ENCODE results near the gene DPP6.

DPP6 gene

DNA sequence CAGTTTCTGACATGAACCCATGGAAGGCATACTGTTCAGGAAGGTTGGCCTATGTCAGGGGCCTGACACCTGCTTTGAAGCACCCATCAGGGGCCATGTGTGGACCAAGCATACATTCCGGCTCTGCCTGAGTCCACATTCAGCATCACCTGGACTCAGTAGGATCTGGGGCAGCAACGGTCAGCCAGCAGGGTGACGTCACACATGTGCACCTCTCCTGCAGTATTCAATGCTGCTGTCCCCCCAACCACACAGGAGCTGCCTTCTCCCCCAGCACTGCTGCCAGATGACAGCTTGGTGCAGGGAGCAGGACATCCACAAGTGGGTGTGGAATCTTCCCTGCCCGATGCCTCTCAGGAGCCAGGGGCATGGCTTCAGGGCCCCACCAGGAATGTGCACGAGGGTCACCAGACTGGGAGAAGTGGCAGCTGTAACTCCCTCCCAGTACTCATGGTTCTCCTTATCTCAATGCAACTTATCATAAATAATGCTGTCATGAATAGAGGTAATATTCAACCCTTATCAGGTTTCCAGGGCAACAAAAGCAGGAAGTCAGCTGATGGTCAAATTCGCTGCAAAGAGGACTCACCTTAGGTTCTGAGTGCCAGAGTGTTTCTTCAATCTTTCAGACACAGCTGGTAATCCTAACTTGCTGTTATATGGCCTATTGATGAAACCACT lies 657.8 kb downstream of the DPP6 start:
- Histone ChIP-seq H3K4me3 (no peak overlapping the region), H3K27ac (no peak overlapping the region)

GRCh38 chr7:154720016-154720415 lies 667.8 kb downstream of the DPP6 start:
- no peak overlapping the region for H3K27ac ChIP-seq
- H3K4me3 ChIP-seq: no peak overlapping the region

- no peak overlapping the region for H3K4me3 ChIP-seq
- H3K27ac ChIP-seq: no peak overlapping the region
These were observed 668.9 kb downstream of the DPP6 start for GRCh38 chr7:154721086-154721485.

DNA sequence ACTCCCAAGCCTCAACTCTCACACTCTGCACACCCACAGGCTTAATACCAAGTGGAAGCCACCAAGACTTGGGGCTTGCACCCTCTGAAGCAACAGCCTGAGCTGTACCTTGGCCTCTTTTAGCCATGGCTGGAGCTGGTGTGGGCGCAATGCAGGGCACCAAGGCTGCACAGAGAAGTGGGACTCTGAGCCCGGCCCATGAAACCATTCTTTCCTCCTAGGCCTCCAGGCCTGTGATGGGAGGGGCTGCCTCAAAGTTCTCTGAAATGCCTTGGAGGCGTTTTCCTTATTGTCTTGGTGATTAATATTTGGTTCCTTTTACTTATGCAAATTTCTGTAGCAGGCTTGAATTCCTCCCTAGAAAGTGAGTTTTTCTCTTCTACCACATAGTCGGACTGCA lies 674.2 kb downstream of the DPP6 start:
- H3K4me3 ChIP-seq: no peak overlapping the region
- H3K27ac ChIP-seq: no peak overlapping the region

DNA sequence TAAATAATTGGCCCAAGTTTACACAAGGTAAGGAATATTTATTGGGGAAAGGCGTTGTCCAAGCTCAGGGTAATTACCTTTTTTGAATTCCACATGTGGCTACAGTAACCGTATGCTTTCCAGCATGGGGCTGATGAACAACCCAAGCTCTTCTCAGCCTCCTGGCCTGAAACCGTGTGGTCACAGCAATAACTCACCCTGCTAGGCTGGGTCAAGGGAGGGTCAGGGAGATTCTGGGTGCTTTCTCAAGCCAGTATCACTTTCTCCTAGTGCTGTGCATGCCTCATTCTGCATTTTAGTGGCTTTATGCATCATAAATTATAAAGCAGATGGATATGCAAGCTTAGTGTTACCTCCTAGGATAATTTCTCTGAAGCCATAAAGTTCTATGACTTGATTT lies 676.9 kb downstream of the DPP6 start:
- H3K27ac ChIP-seq: no peak overlapping the region
- no peak overlapping the region for H3K4me3 ChIP-seq

DNA sequence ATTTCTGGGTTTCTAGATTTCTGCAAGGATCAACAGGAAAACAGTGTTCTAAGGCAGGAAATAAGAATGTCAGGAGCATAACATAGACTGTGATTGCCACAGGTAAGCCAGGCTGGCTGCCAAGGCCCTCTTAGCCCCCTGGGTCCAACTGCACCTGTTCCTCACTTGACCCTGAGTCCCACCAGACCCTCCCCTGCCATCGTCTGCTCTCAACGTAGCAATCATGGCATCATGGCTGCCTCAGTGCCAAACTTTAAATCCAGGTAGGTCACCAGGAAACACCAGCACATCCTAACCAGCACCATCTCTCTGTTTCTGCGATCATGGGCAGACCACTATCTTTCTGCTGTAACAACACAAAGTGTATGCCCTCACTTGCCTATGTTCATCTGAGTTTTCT lies 683.6 kb downstream of the DPP6 start:
- H3K4me3 ChIP-seq: no peak overlapping the region
- no peak overlapping the region for H3K27ac ChIP-seq

- no peak overlapping the region for H3K27ac ChIP-seq
- no peak overlapping the region for H3K4me3 ChIP-seq
These were observed 684.2 kb downstream of the DPP6 start for GRCh38 chr7:154736389-154736788.

DNA sequence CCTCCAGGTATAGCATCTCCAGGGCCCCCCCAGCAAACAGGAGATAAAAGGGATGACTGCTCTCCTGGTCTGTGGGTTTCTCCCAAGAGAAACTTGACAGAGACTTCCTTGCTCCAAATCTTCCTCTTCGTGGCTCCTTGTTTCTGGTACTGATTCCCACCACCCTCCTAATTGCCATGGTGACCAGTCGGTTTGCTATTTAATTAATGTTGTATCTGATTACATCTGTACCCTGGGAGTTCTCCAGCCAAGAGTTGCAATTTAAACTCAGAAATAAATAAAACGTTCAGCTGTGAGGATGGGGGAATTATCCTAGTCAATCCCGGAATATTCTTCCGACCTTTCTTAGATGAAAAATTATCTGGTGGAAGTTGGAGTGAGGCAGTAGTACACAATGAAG lies 686.0 kb downstream of the DPP6 start:
- H3K27ac ChIP-seq: no peak overlapping the region
- no peak overlapping the region for H3K4me3 ChIP-seq

DNA sequence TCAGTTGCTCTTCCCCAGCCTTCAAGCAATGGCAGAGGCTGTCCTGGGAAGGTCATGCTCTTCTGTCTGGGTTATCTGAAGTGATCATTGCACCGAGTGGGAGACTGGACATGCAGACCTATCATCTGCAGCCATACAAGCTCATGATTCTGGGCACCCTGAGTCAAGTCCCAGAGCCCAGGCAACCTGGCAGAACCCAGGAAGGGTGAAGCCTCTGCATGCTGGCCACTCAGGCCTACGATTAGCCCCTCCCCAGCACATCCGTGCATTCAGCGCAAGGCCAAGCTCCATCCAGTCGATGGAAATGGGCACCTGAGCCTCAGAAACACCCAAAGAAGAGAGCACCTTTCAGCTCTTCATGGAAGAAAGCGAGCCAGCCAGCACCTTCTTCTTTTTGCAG lies 688.9 kb downstream of the DPP6 start:
- Histone ChIP-seq H3K27ac (no peak overlapping the region), H3K4me3 (no peak overlapping the region)

GRCh38 chr7:154743206-154743605 lies 691.0 kb downstream of the DPP6 start:
- H3K4me3 ChIP-seq: no peak overlapping the region
- no peak overlapping the region for H3K27ac ChIP-seq

DNA sequence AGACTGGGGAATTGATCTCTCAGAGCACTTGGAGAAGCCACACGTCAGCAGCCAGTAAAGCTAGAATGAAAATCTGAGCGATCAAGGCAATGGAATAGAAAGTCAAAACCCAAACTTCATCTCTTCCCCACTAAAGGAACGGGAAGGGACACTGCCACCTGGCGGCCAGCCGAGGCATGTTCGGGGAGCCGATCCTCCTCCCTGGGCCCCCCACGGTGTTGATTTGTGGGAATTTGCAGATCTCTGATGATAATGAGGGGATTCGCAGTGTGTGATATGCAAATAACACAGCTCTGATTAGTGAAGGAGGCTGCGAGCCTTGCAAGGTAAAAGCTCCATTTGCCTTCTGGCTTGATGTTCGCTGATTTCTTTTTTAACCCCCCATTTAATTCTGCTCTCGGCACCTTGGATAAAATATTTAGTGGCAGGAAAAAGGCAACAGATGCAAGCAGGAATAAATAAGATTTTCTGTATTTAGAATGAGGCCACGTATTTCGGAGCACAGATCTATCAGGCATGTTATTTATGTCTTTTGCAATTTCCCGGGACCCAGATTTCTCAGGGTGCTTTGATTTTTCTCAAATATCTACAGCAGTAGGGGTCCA lies 692.2 kb downstream of the DPP6 start:
- no peak overlapping the region for H3K4me3 ChIP-seq
- H3K27ac ChIP-seq: no peak overlapping the region

- H3K27ac ChIP-seq: no peak overlapping the region
- H3K4me3 ChIP-seq: no peak overlapping the region
These were observed 692.7 kb downstream of the DPP6 start for GRCh38 chr7:154744861-154745258.

GRCh38 chr7:154746571-154747360 lies 694.6 kb downstream of the DPP6 start:
- no peak overlapping the region for H3K4me3 ChIP-seq
- peak overlapping the region in 1 of 21 experiments; percentile 46 for H3K27ac ChIP-seq

DNA sequence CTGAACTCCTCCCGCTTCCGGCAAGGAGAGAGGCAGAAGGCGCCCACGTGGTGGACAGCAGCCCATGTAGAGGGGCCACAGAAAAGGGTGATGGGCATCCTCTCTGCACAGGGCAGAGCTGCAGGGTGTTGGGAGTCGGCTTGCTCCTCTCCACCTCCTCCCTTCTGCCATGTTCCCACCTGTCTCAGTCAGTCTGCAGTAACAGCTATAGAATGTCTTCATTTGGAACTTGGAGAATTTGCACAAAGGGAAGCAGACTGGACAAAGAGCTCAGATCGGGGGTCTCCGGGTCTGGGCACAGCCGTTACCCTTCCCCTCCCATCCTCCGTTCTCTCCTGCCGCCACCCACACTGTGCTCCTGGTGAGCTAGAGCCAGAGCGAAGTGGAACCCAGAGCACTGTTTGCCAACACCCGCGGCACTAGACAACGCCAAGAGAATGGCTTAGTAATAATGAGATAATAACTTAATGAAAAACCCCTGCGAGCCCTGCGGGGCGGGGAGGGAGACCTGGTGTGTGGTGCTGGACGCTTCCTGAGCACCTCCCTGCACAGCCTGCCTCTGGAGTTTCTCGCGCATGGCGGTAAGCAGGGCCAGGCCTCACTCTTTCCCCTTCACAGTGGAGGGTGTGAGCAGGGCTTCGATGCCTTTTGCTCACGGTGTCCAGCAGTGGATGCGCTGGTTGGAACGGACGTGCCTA lies 696.0 kb downstream of the DPP6 start:
- Histone ChIP-seq H3K27ac (peak overlapping the region in 1 of 21 experiments; percentile 50), H3K4me3 (no peak overlapping the region)

GRCh38 chr7:154750353-154750801 lies 698.2 kb downstream of the DPP6 start:
- H3K4me3 ChIP-seq: no peak overlapping the region
- no peak overlapping the region for H3K27ac ChIP-seq

DNA sequence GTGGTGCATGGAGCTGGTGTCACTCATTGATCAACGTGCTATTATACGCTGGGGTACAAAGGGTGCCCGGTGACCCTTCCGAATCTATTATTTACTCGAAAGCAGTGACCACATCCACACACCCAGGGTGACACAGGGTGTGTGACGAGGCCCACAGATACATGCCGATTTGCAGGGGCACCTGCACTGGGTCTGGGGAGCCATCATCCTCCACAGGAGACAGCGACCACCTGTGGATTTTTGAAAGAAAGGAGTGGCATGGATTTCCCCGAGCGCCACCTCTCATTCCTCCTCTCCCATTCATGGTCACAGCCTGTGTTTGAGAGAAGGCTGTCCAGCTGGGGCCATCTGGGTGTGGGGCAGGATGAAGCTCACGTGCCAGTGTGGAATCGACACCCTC lies 701.0 kb downstream of the DPP6 start:
- no peak overlapping the region for H3K27ac ChIP-seq

GRCh38 chr7:154757756-154758155 lies 705.6 kb downstream of the DPP6 start:
- no peak overlapping the region for H3K27ac ChIP-seq
- H3K4me3 ChIP-seq: no peak overlapping the region

More for the DNA sequence above, 701.0 kb downstream of the DPP6 start:
- no peak overlapping the region for H3K4me3 ChIP-seq

DNA sequence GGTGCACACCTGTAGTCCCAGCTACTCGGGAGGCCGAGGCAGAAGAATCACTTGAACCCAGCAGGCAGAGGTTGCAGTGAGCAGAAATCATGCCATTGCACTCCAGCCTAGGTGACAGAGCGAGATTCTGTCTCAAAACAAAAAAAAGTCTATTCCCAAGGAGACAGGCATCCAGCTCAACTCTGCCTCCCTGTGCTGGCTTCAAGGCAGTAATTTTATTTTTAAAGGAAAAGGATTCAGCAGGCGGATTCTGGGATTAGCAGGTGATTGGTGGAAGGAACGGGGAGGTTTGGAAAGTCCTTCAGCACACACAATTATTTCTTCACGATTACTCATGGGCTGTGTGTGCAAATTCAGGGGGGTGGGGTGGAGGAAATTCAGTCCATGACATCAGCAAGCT lies 707.8 kb downstream of the DPP6 start:
- H3K27ac ChIP-seq: no peak overlapping the region

DNA sequence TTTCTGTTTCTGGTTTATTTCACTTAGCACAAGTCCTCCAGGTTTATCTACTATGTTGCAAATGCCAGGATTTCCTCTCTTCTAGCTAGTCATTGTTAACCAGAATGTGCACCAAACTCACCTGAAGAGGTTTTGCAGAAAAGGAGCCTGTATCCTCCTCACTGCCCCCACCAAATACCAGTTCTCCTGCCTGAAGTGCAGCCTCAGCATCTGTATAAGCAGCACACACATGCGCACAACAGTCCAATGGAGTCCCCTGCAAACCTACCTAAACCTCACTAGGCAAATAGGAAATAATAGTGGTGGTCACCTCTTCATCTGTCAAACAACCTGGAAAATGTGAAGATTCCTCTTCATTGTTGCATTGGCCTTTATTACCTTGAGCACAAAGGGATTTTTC lies 712.9 kb downstream of the DPP6 start:
- Histone ChIP-seq H3K4me3 (no peak overlapping the region), H3K27ac (no peak overlapping the region)

More for the DNA sequence above, 707.8 kb downstream of the DPP6 start:
- no peak overlapping the region for H3K4me3 ChIP-seq

- no peak overlapping the region for H3K27ac ChIP-seq
- H3K4me3 ChIP-seq: no peak overlapping the region
These were observed 714.9 kb downstream of the DPP6 start for GRCh38 chr7:154767142-154767541.
